Stimulated activated CD4-positive, alpha-beta T cell treated with anti-CD3 and anti-CD28 coated beads, Interleukin-15, amount 100 ng/mL, for 48 hours (primary cell): ENCODE results near the gene INTS12.
"Not testable (repeated sequence)": the region's sequence is repeated elsewhere in the genome, so short reads cannot be mapped to it uniquely, and the experiment has no call there.

Source experiments
- DNase-seq, 2 donors: peaks; one replicate each; pipeline ENCODE4 v3.0.0-alpha.2; 2020; ENCODE audit warnings: low read depth in 2 of 2

INTS12 gene

DNA sequence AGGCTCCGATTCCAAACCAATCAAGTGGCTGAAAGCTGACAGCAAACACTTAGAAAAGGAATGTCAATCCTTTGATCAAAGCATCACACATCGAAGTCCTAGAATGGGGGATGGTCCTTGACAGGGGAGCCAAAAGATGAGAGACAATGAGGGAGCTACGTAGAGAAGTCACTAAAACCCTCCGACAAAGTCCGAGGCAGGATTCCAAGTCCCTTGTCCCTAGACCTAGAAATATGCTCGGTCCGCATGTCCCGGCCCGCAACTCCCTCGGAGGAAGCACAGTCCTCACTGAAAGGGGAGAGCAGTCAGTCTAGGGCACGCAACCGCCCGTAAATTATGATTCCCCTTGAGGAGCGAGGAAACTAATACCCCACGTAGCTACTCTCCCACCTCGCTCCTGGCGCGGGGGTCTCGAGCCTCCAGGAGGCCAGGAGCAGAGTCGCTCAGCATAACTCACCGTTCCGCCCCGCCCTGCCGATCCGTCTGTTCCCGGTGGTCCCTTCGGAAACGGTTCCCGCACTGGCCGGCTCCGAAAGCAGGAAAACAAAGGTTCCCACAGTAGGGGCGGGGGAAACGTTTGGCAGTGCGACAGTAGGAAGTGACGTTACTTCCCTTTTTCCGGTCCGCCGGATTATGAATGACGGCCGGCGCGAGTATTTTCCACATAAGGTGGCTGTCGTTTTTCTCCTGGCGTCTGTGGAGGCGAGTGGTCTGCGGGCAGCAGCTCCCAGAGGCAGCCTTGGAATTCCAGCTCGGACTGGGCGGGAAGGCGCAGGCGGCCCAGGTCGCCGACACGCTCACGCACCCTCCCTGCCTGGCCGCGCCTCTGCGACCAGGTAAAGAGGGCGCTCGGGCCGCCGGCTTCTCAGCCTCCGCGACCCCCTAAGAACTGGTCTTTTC, at the start of gene INTS12, which contains the start of gene GSTCD:
INTS12 (minus strand) TSS at position 509 of the 900 bp plus-strand sequence. CDS start 8,684 bp downstream, outside the sequence.
GSTCD (plus strand) TSS at position 604 of the 900 bp plus-strand sequence. CDS start 8,830 bp downstream, outside the sequence.
- peak; percentile 83 to 85 for DNase-seq

GRCh38 chr4:105755375-105755774, 46.9 kb upstream of the INTS12 start:
- no peak for DNase-seq

GRCh38 chr4:105753361-105753760, 44.9 kb upstream of the INTS12 start:
- no peak for DNase-seq

DNA sequence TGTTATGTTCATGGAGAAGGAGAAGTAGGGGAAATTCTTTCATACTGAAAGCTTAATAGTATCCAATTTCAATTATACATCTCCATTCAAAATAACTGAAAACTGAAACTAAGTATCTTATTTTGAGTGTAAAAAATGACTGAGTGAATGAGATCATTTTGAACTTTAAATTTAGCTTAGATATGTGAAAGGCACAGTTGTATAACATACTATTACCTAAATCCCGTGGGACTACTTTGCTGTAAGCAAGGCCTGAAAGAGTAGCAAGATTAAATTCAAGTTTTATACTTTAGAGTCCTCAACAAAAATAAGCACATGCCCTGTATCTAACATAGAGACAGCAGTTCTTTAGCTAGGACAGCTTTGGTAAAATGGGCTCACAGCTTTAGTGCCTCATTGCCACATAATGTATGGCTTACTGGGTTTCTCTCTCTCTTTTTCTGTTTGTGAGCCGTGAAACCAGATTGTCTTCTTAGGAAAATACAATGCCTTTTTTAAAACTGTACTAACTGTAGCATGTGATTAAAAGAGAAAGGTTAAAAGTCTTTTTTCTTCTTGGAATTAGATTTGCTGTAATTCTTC, 43.3 kb upstream of the INTS12 start:
- no peak for DNase-seq

DNA sequence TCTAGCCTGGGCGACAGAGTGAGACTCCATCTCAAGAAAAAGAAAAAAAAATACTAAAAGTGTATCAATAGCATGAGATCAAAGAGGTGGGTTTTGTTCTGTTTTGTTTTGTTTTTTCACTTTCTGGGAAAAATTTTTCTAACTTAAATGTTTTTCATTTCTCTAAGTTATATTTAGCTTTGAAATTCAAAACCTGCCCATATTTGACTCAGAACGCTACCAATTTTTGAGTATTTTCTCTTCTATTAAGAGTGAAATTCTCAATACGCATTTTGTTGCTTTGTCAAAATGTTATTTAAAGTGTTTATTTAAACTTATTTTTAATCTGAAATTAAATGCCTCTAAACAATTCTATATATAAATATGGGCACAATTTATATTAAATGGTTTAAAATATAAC, 39.7 kb upstream of the INTS12 start:
- no peak for DNase-seq

DNA sequence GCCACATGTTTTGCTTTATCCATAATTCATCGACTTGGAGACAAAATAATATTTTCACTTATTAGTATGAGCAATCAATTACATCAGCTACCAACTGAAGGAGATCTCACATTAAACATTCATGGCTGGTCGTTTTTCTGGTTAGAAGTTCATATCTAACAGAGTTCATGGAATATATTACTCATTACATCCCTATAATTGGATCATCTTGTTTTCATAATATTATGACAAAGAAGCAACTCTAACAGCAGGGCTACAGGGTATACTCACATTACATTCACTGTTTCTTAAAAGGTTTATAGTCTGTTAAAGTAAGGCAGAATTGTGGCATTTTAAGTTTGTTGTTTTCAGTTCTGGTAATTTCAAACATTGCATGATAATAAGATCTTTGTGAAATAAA, 33.1 kb upstream of the INTS12 start:
- no peak for DNase-seq

DNA sequence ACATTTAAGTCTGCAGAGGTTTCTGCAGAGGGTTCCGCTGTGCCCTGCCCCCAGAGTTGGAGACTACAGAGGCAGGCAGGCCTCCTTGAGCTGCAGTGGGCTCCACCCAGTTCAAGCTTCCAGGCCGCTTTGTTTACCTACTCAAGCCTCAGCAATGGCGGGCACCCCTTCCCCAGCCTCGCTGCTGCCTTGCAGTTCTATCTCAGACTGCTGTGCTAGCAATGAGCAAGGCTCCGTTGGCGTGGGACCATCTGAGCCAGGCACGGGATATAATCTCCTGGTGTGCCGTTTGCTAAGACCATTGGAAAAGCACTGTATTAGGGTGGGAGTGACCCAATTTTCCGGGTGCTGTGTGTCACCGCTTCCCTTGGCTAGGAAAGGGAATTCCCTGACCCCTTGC, 26.7 kb upstream of the INTS12 start:
- not testable (repeated sequence) for DNase-seq

DNA sequence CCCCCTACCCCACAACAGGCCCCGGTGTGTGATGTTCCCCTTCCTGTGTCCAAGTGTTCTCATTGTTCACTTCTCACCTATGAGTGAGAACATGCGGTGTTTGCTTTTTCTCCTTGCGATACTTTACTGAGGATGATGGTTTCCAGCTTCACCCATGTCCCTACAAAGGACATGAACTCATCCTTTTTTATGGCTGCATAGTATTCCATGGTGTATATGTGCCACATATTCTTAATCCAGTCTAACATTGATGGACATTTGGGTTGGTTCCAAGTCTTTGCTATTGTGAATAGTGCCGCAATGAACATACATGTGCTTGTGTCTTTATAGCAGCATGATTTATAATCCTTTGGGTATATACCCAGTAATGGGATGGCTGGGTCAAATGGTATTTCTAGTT, 21.4 kb upstream of the INTS12 start:
- DNase-seq, result not testable (repeated sequence)

DNA sequence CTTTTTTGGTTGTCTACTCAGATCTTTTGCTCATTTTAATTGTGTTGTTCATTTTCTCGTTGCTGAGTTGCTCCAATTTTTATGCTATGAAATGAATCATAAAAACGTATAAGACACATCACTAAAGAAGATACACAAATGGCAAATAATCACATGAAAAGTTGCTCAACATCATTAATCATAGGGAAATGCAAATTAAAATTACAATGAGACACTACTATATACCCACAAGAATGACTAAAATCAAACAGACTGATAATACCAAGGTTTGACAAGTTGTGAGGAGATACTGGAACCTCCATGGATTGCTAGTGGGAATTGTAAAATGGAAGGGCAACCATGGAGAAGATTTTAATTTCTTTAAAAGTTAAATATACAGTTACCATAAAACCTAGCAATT, 17.1 kb upstream of the INTS12 start:
- DNase-seq, result no peak

DNA sequence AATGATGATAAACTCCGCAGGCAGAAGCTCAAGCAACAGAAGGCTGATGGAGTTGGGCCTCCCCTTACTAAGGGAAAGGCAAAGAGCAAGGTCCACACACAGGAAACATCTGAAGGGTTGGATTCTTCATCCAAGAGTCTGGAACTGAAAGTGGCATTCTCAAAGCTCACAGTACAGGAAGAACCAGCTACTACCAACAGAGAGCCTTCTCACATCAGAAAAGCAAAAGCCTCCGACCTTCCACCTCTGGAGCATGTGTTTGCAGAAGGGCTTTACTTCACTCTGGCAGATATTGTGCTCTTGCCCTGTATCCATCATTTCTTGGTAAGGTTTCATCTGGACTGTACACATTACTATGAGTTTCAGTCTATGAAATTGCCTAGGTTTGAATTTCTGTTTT, 10.7 kb upstream of the INTS12 start:
- no peak for DNase-seq

DNA sequence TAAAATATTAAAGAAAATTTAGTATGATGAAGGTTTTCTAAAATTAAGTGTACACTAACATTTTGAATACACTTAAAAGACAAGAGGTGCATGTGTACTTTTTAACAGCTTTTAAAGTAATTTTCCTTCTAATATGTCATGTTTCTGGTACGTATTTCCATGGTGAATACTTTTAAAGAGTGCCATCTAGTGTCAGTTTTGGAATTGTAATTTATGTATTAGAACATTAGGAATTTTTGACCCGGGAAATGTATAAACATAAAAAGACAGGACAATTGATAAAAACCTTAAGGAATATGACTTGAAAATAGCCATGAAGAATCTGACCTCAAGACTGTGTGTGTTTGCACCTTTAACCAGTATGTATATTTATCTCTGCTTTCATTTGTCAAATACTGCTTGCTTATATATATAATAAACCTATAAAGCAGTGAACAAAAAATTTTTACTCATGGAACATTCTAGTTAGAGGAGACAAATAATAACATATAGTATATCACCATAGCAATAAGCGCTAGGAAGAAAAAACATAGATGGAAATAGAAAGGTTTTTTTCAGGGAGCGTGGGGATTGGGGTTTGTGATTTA, 7.3 kb upstream of the INTS12 start:
- DNase-seq, result no peak

- DNase-seq, result no peak
These were observed 6.4 kb upstream of the INTS12 start for GRCh38 chr4:105714932-105715331.

- DNase-seq, result no peak
These were observed 5.6 kb upstream of the INTS12 start for GRCh38 chr4:105714071-105714521.

- DNase-seq, result no peak
These were observed 4.3 kb upstream of the INTS12 start for GRCh38 chr4:105712766-105713165.

- DNase-seq, result no peak
These were observed 2.2 kb upstream of the INTS12 start for GRCh38 chr4:105710678-105711077.

GRCh38 chr4:105710012-105710600, 1.6 kb upstream of the INTS12 start:
- DNase-seq, result no peak

DNA sequence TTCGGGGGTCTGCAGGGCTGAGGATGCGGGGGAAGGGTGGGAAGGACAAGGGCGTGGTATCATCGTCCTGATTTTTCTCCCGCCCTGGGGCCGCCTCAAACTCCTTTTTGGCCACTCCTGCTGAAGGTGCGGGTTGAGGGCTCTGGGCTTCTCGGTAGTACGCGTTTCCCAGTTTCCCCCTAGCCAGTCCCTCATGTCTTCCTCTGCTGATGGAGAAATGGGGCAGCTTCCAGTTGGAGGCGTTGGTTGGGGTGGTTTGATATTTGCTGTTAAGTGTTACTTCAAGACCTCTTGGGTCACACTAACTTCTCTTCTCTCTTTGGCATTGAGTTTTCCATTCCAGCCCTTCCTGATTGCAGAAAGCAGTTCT, 577 bp upstream of the INTS12 start:
- peak in 1 of 2 donors; percentile 0 for DNase-seq

DNA sequence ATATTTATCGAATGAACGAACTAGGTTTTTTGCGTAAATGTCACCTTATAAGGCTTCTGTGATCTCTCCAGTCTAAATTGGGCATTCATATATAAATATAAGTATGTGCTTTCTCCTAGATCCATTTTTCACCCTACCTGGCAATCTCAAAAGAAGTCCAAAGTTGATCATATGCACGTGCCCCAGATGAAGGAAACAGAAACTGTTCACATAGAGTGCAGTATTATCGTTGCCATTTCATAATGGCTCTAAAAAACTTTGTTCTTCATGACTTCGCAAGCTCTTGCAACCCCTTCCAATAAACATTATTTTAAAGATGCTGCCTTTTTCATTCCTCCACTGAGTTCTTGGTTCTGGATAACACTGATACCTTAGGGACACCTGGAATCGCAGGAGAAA, 708 bp downstream of the INTS12 start:
- DNase-seq, result no peak

- no peak for DNase-seq
These were observed 9.9 kb downstream of the INTS12 start for GRCh38 chr4:105698607-105699006.

DNA sequence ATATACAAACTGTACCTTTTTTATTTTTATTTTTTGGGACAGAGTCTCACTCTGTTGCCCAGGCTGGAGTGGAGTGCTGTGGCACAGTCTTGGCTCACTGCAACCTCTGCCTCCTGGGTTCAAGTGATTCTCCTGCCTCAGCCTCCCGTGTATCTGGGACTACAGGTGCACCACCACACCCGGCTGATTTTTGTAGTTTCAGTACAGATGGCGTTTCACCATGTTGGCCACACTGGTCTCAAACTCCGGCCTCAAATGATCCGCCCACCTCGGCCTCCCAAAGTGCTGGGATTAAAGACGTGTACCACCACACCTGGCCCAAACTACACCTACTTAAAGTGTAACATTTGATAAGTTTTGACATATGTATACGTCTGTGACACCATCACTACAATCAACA, 12.7 kb downstream of the INTS12 start:
- DNase-seq, result not testable (repeated sequence)

- DNase-seq, result not testable (repeated sequence)
These were observed 13.7 kb downstream of the INTS12 start for GRCh38 chr4:105694812-105695211.

- DNase-seq, result no peak
These were observed 21.9 kb downstream of the INTS12 start for GRCh38 chr4:105686571-105686970.
